Measurements from ENCODE around the gene CBFA2T2.
"Not testable (repeated sequence)": the region's sequence is repeated elsewhere in the genome, so short reads cannot be mapped to it uniquely, and the experiment has no call there.

CBFA2T2 gene

DNA sequence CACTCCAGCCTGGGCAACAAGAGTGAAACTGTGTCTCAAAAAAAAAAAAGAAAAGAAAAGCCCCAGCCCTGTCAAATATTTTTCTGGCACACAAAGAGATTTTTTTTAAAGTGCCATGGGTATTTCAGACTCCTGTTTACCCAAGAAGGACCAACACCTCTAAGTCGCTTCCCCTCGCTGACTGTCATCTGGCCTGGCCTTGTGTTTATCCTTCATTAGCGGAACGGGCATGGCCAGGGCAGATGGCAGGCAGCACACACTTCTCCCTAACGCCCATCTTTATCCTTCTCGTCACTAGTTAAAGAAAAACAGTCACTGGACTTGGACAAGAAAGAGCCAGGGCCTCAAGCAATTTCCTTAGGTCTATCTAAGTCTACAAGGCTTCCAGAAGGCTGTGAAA, 7.3 kb upstream of the CBFA2T2 start:
- TF ChIP-seq, protein P1, sequence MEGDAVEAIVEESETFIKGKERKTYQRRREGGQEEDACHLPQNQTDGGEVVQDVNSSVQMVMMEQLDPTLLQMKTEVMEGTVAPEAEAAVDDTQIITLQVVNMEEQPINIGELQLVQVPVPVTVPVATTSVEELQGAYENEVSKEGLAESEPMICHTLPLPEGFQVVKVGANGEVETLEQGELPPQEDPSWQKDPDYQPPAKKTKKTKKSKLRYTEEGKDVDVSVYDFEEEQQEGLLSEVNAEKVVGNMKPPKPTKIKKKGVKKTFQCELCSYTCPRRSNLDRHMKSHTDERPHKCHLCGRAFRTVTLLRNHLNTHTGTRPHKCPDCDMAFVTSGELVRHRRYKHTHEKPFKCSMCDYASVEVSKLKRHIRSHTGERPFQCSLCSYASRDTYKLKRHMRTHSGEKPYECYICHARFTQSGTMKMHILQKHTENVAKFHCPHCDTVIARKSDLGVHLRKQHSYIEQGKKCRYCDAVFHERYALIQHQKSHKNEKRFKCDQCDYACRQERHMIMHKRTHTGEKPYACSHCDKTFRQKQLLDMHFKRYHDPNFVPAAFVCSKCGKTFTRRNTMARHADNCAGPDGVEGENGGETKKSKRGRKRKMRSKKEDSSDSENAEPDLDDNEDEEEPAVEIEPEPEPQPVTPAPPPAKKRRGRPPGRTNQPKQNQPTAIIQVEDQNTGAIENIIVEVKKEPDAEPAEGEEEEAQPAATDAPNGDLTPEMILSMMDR (IDR thresholded peaks at IDR 0.05; ENCODE audit: borderline replicate concordance, insufficient read depth, low read depth, low read length) = no peak
- H3K4me3 ChIP-seq (ENCODE audit: low read depth, low read length) = no peak overlapping the region

DNA sequence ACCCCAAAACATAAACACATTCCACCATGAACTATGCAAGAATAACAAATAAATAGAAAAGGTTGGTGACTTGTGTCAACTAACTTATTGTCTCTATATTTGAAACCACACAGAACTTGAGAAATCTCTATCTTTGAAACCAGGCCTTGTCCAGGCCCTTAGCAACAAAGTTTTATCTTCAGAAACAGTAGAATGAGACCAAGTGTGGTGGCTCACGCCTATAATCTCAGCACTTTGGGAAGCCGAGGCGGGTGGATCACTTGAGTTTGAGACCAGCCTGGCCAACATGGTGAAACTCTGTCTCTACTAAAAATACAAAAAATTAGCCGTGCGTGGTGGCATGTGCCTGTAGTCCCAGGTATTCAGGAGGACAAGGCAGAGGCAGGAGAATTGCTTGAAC, 6.7 kb upstream of the CBFA2T2 start:
- H3K4me3 ChIP-seq (ENCODE audit: low read depth, low read length) = not testable (repeated sequence)

DNA sequence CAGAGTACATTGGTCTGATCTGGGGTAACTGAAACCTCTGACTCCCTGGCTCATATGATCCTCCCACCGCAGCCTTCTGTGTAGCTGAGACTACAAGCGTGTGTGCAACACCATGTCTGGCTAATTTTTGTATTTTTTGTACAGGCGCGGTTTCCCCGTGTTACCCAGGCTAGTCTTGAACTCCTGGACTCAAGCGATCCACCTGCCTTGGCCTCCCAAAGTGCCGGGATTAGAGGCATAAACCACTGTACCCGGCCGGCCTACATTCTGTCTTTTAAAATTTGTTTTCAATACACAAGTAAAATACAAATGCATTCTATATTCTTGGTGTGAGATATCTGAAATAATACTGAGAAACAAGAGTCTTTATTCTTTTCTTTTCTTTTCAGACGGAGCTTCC, 1.7 kb upstream of the CBFA2T2 start:
- H3K4me3 ChIP-seq (ENCODE audit: low read depth, low read length) = no peak overlapping the region
- TF ChIP-seq, protein P1 (IDR thresholded peaks at IDR 0.05; ENCODE audit: borderline replicate concordance, insufficient read depth, low read depth, low read length) = no peak

DNA sequence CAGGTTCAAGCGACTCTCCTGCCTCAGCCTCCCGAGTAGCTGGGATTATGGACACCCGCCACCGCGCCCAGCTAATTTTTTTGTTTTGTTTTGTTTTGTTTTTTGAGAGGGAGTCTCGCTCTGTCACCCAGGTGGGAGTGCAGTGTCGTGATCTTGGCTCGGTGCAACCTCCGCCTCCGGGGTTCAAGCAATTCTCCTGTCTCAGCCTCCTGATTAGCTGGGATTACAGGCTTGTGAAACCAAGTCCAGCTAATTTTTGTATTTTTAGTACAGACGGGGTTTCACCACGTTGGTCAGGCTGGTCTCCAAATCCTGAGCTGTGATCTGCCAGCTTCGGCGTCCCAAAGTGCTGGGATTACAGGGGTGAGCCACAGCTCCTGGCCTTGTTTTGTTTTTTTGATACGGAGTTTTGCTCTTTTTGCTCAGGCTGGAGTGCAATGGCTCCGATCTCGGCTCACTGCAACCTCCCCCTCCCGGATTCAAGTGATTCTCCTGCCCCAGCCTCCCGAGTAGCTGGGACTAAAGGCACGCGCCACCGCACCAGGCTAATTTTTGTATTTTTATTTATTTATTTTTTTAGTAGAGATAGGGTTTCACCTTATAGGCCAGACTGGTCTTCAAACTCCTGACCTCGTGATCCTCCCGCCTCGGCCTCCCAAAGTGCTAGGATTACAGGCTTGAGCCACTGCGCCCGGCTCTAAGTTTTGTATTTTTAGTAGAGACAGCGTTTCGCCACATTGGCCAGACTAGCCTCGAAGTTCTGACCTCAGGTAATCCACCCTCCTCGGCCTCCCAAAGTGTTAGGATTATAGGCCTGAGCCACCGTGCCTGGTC, 1.0 kb upstream of the CBFA2T2 start:
- peak overlapping the region; percentile 50 for H3K4me3 ChIP-seq (ENCODE audit: low read depth, low read length)

DNA sequence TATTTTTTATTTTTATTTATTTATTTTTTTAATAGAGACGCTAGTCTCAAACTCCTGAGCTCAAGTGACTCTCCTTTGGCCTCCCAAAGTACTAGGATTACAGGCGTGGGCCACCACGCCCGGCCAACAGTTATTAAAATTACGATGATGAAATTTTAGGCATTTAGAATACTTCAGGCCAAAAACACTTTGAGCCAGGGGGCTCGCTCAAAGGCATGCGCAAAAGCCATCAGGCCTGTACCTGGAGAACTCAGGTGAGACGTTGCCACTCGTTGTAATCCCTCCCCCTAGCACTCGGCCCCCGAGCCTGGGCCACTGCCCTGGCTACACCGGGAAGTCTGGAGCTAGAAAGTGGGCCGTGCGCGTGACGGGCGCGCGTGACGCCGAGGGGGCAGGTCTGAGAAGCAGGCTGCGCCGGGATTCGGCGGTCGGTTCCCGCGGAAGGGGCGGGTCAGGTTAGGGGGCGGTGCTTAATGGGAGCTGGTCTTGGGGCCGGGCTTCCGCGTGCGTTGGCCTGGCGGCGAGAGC, 337 bp upstream of the CBFA2T2 start:
- H3K4me3 ChIP-seq (ENCODE audit: low read depth, low read length) = peak overlapping the region; percentile 50
- TF ChIP-seq, protein P1 (IDR thresholded peaks at IDR 0.05; ENCODE audit: borderline replicate concordance, insufficient read depth, low read depth, low read length) = no peak

DNA sequence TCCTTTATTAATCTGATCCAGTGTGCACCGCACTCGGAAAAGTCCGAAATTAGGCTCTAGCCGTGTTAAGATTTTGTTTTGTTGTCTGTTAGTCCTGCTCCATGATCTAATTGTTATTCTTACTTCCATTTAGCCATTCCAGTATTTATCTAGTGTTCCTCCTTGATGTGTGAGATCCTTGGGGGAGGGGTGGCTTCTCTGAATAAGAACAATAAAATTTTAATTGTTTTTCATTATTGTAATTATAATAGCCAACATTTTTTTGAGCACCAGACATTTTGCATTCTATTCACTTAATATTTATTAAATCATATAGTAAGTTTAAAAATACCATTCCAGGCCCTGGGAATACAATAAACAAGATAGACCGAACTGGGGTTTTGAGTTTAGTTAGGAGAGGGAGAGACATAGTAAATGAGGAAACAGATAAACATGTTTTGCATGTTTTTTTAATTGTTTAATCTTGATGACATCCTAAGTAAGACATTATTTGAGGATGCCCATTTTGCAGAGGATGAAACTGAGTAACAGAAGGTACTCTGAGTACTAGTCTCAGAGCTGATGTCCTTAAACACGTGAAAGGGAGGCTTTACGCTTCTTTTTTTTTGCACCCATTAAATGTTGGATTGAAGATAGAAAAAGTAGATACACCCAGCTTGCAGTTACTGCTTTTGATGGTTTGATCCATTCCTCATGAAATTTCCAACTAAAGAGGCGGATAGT, 1.2 kb downstream of the CBFA2T2 start:
- TF ChIP-seq, protein P1 (IDR thresholded peaks at IDR 0.05; ENCODE audit: borderline replicate concordance, insufficient read depth, low read depth, low read length) = no peak

DNA sequence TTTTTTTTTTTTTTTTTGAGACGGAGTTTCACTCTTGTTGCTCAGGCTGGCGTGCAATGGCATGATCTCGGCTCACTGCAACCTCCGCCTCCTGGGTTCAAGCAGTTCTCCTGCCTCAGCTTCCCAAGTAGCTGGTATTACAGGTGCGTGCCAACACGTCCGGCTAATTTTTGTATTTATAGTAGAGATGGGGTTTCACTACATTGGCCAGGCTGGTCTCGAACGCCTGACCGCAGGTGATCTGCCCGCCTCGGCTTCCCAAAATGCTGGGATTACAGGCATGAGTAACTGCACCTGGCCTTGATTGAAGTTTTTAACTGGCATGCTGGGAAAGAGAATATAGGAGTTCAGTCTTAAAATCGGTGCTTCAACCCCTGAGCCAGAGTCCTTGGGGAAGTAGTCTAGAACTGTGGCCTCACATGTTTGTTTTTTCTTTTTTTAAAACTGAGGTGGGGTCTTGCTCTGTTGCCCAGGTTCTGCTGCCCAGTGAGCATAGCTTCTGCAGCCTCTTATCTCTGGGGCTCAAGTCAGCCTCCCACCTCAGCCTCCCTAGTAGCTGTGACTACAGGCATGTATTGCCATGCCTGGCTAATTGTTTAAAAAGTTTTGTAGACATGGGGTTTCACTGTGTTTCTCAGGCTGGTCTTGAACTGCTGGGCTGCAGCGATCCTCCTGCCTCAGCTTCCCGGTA, 3.3 kb downstream of the CBFA2T2 start:
- no peak overlapping the region for H3K4me3 ChIP-seq (ENCODE audit: low read depth, low read length)
- TF ChIP-seq, protein P1 (IDR thresholded peaks at IDR 0.05; ENCODE audit: borderline replicate concordance, insufficient read depth, low read depth, low read length) = no peak

More for the DNA sequence above, 1.2 kb downstream of the CBFA2T2 start:
- H3K4me3 ChIP-seq (ENCODE audit: low read depth, low read length) = peak overlapping the region; percentile 87

DNA sequence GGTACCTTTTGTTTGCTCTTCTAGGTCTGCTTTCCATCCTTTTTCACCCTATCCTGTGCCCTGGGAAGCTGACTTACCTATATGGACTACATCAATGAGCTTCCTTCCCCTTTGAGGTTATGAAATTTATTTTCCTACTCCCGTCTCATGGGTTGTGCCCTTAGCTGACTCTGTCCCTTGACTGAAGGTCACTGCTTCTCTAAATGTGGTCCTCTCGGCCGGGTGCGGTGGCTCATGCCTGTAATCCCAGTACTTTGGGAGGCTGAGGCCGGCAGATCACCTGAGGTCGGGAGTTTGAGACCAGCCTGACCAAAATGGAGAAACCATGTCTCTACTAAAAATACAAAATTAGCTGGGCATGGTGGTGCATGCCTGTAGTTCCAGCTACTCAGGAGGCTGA, 6.9 kb downstream of the CBFA2T2 start:
- H3K4me3 ChIP-seq (ENCODE audit: low read depth, low read length) = not testable (repeated sequence)
